ENCODE results near the gene KMT2E.

- TF ChIP-seq, protein P1, sequence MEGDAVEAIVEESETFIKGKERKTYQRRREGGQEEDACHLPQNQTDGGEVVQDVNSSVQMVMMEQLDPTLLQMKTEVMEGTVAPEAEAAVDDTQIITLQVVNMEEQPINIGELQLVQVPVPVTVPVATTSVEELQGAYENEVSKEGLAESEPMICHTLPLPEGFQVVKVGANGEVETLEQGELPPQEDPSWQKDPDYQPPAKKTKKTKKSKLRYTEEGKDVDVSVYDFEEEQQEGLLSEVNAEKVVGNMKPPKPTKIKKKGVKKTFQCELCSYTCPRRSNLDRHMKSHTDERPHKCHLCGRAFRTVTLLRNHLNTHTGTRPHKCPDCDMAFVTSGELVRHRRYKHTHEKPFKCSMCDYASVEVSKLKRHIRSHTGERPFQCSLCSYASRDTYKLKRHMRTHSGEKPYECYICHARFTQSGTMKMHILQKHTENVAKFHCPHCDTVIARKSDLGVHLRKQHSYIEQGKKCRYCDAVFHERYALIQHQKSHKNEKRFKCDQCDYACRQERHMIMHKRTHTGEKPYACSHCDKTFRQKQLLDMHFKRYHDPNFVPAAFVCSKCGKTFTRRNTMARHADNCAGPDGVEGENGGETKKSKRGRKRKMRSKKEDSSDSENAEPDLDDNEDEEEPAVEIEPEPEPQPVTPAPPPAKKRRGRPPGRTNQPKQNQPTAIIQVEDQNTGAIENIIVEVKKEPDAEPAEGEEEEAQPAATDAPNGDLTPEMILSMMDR (IDR thresholded peaks at IDR 0.05; ENCODE audit: borderline replicate concordance, extremely low read depth, low read length, poor library complexity, severe bottlenecking) = no peak
- no peak for TF ChIP-seq EZH2 (IDR thresholded peaks at IDR 0.05; ENCODE audit: borderline replicate concordance, low read depth, low read length, severe bottlenecking)
Observed at GRCh38 chr7:105055621-105056020, 41.6 kb downstream of the KMT2E start.
